HG03066 (cell line): Measurements from ENCODE around the gene RTL1.

Experiments used
- ATAC-seq: cut with Tn5 transposase; IDR thresholded peaks from one replicate; pipeline ENCODE4 v1.9.1; 2021; ENCODE audit warnings: low read depth; ENCODE audit not compliant: unreplicated experiment

The RTL1 gene

GRCh38 chr14:100854435-100854834 lies 49.1 kb downstream of the RTL1 start:
- ATAC-seq: no peak

- no peak for ATAC-seq
Observed at GRCh38 chr14:100851946-100852620, 51.4 kb downstream of the RTL1 start.

DNA sequence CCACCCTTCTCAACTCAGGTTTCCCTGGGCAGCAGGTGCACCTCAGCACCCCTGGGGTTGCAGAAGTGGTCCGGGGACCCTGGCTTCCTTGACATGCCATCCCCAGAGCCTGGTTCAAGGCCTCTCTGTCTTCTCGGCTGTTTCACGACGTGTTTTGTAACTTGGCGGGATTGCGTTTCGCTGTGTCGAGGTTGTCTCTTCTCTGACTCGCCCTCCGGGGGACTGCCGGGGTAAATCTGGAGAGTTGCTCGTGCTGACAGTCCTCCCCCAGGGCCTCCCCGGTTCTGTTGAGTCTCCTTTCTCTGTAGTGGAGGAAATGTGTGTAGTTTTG lies 52.0 kb downstream of the RTL1 start:
- ATAC-seq: no peak

DNA sequence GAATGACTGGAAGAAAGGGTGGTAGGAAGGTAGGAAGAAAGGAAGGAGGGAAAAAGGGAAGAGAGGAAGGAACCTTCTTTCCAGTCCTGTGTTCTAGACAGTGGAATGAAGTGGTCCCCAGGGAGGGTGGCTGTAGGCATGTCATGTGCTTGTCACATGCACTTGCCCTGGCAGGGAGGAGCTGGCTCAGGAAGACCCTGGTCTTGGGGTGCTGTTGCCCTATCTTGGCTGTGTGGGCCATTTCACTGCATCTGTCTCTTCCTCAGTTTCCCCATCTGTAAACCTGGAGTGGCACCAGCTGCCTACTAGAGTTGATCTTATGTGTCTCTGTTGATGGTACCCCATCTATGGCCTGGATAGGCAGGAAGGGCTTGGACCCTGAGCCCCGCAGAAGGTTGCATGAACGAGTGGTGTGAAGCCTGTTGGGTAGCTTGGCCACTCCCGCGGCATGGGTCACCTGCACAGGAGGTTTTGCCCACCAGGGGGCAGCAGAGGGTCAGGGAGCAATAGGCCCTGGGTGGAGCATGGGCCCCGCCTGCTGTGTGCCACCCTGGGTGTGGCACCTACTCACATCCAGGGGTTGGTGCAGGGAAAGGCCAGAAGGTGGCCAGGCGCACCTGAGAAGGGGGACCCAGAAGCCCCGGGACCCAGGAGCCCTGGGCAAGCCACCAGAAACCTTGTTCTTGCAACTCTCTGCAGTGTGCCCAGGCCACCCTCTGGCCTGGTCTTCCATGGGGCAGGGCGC lies 52.5 kb downstream of the RTL1 start:
- ATAC-seq: peak; percentile 66

DNA sequence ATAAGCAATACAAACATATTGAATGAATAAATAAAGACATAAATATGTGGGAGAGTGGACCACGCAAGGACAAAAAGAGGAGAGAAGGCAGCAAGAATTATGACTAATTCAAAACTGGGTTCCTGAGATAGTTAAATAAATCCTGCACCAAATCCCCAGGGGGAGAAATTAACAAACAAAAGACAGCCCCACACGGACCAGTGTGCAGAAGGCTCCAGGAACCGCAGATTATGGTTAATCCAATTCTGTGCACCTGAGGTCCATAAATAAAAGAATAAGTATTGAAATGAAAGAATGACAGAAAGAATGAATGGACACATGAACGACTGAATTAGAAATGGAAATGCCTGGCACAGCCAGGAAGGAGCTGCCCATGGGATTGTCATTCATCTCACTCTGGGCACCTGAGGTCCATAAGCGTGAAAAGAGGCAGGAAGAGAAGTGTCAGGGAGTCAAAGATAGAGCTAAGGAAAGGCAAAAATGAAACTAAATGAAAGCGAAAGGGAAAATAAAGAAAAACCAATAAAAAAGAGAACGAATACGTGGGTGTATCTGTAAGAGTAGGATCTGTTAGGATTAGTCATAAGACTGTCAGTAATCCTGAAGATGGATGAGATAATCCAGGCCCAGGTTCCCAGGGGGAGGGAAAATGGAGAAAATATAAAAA lies 54.3 kb downstream of the RTL1 start:
- ATAC-seq: no peak

DNA sequence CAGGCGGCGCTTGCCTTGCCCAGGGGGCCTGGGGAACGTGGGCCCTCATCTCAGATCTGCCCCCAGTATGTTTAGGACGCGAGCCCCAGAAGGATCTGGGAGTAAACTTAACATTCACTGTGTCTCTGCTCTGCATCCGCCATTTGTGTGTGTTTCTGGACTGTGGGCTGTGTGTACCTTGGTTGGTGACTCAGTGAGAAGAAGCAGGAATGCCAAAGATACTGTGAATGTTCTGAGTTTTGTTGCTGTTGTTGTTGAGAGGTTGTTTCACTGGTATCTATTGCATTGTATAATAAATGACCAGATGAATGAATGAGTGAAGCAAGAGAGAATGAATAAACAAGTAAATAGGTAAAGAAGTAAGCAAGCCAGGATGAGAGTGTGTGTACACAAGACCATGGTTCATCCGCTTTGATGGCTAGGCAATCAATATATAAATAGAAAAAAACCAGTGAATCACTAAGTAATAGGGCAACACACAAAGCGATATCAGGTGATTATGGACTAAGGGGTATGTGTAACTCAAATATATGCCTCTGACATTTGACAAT lies 57.1 kb downstream of the RTL1 start:
- no peak for ATAC-seq

- no peak for ATAC-seq
Observed at GRCh38 chr14:100845341-100845740, 58.2 kb downstream of the RTL1 start.

- ATAC-seq: no peak
Observed at GRCh38 chr14:100844846-100845245, 58.7 kb downstream of the RTL1 start.

- no peak for ATAC-seq
Observed at GRCh38 chr14:100844421-100844820, 59.1 kb downstream of the RTL1 start.

DNA sequence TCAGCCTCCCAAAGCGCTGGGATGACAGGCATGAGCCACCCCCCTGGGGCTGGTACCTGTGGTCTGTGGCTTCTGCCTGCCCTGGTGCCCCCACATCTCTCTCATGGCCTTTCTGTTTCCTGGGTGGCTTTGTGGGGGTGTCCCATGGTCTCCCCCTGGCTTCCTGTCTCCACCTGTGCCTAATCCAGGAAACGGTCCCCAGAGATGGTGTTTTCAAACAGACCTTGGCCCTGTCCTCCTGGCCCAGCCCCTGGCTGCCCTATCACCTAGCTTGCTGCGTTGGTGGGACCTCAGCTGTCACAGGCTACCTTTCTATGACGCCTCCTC lies 59.5 kb downstream of the RTL1 start:
- ATAC-seq: no peak

DNA sequence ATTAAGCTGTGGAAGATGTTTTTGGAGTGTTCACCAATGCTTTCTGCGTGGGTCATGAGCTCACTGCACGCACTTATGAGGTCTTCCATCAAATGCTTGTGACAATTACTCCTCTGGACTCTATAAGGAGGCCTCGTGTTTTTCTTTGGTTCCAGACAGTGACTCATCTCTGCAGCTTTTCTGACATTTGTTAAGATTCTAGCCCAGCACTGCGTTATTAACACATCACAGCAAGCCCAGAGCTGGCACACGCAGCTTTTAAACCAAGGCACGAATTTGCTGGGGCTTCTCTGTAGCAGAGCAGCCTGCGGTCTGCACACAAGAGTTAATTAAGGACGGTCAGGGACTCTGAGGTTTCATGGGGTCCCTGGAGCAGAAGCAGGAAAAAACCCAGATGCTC lies 60.7 kb downstream of the RTL1 start:
- no peak for ATAC-seq

DNA sequence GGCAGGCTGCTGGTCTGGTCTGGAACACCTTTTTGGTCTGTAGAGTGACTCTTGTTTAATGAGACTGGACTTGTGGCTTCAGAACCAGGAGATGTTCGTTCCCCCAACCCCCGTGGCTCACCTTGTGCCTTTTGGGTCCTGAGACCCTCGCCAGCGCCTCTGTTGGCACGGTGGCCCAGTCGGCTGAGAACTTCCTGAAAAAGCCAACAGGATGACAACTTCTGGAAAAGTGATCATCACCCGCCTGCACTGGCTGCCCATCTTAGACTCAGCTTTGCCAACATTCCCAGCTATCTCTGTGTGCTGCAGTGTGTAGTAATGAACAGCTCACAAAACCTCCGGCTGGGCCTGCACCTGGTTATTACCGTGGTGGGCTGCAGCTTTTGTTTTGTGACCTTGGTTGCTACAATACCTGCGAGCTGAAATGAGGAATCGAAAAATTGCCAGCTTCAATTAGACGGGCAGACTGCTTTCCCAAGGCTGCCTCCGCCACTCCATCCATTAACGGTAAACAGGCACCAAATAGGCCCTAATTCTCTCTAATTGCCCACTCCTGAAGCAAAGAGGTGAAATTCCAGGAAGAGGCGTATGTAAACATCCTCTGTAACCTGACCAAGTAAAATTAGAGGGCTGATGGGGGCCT lies 61.6 kb downstream of the RTL1 start:
- no peak for ATAC-seq

GRCh38 chr14:100841066-100841760 lies 62.3 kb downstream of the RTL1 start:
- ATAC-seq: no peak

DNA sequence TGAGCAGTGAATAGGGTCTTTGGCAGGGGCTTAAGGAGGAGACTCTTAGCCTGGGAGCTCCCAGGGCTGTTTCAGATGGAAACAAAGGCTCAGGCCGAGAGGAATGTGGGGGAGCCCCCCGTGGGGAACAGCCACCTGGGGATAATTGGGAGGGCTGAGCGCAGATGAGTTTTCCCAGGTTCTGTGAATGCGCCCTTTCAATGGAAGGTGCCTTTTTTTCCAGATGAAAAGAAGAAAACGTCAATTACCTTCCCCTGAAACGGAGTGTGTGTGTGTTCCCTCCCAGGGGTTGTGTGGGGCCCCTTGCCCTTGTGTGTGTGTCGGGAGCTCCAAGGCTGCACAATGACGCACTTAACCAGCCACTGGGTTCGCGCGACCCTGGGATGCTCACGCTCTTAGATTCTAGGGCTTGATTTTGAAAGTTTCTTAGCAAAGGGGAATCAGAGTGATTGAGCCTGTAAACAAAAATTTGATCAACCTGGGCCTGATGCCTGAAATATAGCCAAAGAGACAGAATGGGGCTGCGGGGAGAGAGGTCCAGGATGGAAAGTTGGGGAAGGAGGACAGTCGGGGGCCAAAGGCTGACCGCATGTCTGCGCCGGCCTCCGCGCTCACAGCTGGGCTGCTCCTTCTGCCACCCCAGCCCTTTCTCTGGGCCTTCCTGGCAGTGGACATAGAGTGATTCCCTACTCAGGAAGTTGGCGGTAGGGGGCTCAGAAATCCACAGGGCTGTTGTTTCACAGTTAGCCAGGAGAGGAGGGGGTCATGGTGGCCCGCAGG lies 63.0 kb downstream of the RTL1 start:
- ATAC-seq: no peak

DNA sequence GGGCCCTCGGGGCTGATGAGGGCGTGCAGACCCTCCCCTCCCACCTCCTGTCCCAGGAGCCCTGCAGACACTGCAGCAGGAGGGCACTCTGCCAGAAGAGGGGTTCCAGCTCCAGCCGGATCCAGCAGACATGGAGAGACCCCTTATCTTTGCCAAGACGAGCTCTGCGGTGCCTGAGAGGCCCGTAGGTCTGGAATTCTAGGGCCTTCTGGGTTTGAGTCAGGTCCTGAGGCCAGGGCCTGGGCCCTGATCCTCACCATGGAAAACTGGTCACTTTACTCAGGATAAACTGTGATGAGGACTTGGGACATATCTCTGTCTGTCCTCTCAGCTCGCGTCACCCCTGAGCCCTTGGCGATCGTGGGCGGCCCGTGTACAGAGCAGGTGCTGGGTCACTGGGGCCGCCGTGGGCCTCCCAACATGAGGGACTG lies 63.8 kb downstream of the RTL1 start:
- no peak for ATAC-seq

DNA sequence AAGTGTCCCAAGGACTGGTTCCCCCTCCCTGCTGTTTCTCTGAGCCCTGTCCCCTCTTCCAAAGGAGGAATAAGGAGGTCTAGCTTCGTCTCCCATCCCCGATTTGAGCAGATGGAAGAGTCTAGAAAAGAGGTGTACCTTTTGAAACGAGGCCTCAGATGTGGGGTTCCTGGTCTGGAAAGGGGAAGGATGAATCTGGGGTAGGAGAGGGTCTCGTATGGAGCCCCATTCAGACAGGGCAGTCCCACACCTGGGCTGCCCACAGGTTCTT lies 64.3 kb downstream of the RTL1 start:
- ATAC-seq: no peak

DNA sequence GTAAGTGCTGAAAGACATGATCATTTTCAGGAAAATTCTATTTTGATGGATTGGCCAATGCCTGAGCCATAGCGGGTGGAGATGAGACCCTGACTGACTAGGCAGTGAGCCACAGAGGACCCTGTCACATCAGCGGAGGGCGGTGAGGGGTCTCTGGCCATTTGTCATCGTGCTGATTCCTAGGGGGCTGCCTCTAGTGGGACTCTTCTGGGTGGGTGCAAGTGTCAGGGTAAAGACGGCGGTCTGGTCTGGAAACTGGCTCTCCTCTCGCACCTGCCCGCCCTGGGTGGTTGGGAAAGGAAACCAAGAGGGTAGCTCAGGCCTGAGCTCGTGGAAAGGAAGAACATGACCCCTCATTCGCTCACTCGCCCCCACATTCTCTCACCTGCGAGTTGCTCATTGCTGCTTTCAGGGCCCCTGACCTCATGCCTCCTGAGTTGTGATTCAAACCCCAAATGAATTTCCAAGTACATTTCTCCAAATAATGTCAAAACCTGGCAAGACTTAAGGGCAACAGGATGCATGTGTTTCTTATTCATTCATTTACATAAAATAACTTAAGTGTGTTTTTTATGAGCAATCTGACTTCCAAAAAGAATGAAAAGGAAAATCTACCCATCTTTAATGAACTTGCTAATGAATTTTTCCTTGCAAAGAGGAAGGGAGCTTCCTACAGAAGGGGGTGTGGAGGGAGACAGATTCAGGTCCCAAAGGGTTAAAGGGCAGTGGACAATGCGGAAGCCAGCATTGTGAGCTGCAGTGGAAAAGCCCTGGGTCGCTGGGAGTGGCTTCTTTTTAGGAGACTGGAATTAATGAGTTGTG lies 64.8 kb downstream of the RTL1 start:
- ATAC-seq: no peak

GRCh38 chr14:100837805-100838350 lies 65.6 kb downstream of the RTL1 start:
- ATAC-seq: no peak
